Neural cell (in vitro differentiated cells): ENCODE results near the gene IRX1. TPM values are rescaled to one million over a fixed set of nuclear protein-coding genes. Genes with fewer than 3 reads are reported as not detected.

Source experiments
- H2AFZ ChIP-seq: fragments of 200-600, 300-800 bp; sonication (generic), shearing (Covaris generic); 2 replicates; pipeline ENCODE4 v1.6.0; 2014; ENCODE audit warnings: low read depth, mild to moderate bottlenecking, antibody characterized with exemption, low read length, moderate library complexity
- H3F3A ChIP-seq: fragments of 200-600 bp; shearing (Covaris generic); 2 replicates; pipeline ENCODE4 v1.6.1; 2016; ENCODE audit warnings: mild to moderate bottlenecking, moderate library complexity, mixed read lengths, antibody characterized with exemption, low read length; ENCODE audit not compliant: insufficient read depth, poor library complexity, severe bottlenecking
- H3K27ac ChIP-seq: fragments of 200-600, 300-800 bp; sonication (generic), shearing (Covaris generic); 2 replicates; pipeline ENCODE4 v1.5.1; 2014; ENCODE audit warnings: mild to moderate bottlenecking, low read length, moderate library complexity
- H3K27me3 ChIP-seq: fragments of 300-800, 200-600 bp; sonication (generic), shearing (Covaris generic); 2 replicates; pipeline ENCODE4 v1.6.0; 2014; ENCODE audit warnings: mild to moderate bottlenecking, low read depth, low read length, moderate library complexity; ENCODE audit not compliant: insufficient read depth
- H3K36me3 ChIP-seq: fragments of 300-800, 200-600 bp; sonication (generic), shearing (Covaris generic); 2 replicates; pipeline ENCODE4 v1.5.1; 2014; ENCODE audit warnings: mild to moderate bottlenecking, antibody characterized with exemption, low read length, moderate library complexity; ENCODE audit not compliant: insufficient read depth
- H3K4me2 ChIP-seq: fragments of 300-800, 200-600 bp; sonication (generic), shearing (Covaris generic); 2 replicates; pipeline ENCODE4 v1.6.0; 2014; ENCODE audit warnings: mild to moderate bottlenecking, low read length
- H3K4me3 ChIP-seq: fragments of 300-800, 200-600 bp; sonication (generic), shearing (Covaris generic); 2 replicates; pipeline ENCODE4 v1.5.1; 2014; ENCODE audit warnings: mild to moderate bottlenecking, low read length, moderate library complexity
- H3K79me2 ChIP-seq: fragments of 200-600 bp; shearing (Covaris generic); replicated peaks from 2 replicates; pipeline ENCODE4 v1.6.0; 2014; ENCODE audit warnings: mild to moderate bottlenecking, low read length, moderate library complexity; ENCODE audit not compliant: insufficient read depth
- H3K9ac ChIP-seq: fragments of 300-800, 200-600 bp; sonication (generic), shearing (Covaris generic); 2 replicates; pipeline ENCODE4 v1.6.1; 2016; ENCODE audit warnings: mild to moderate bottlenecking, low read length, mixed read lengths
- H3K9me2 ChIP-seq: fragments of 200-600 bp; shearing (Covaris generic); 2 replicates; pipeline ENCODE4 v1.6.1; 2016; ENCODE audit warnings: mild to moderate bottlenecking, low read length, mixed read lengths; ENCODE audit not compliant: insufficient read depth
- H3K9me3 ChIP-seq: fragments of 200-600, 300-800 bp; sonication (generic), shearing (Covaris generic); 2 replicates; pipeline ENCODE4 v1.6.1; 2016; ENCODE audit warnings: mild to moderate bottlenecking, mixed run types, low read length, moderate library complexity, mixed read lengths
- H4K20me1 ChIP-seq: fragments of 200-600 bp; shearing (Covaris generic); 2 replicates; pipeline ENCODE4 v1.6.1; 2016; ENCODE audit warnings: mild to moderate bottlenecking, mixed run types; ENCODE audit not compliant: insufficient read depth
- CTCF ChIP-seq: fragments of 450-650 bp; IDR thresholded peaks from 2 replicates; pipeline ENCODE4 v1.5.1; 2014; ENCODE audit warnings: antibody characterized with exemption, mild to moderate bottlenecking, moderate library complexity; ENCODE audit not compliant: poor library complexity, severe bottlenecking
- EP300 ChIP-seq: fragments of 450-650 bp; conservative IDR thresholded peaks from 2 replicates; pipeline ENCODE4 v1.6.1; 2014; ENCODE audit warnings: antibody characterized with exemption, mild to moderate bottlenecking, moderate library complexity; ENCODE audit not compliant: poor library complexity, severe bottlenecking
- EZH2 ChIP-seq: fragments of 200-600, 300-800 bp; shearing (Covaris generic), sonication (generic); IDR thresholded peaks from 2 replicates; pipeline ENCODE4 v1.6.1; 2014; ENCODE audit warnings: antibody characterized with exemption, low read length, borderline replicate concordance, mild to moderate bottlenecking; ENCODE audit not compliant: insufficient read depth, poor library complexity, severe bottlenecking
- MXI1 ChIP-seq: fragments of 450-650 bp; conservative IDR thresholded peaks from 2 replicates; pipeline ENCODE4 v1.6.1; 2014; ENCODE audit warnings: antibody characterized with exemption, mild to moderate bottlenecking; ENCODE audit not compliant: poor library complexity, severe bottlenecking
- POLR2AphosphoS5 ChIP-seq: IDR thresholded peaks from 2 replicates; pipeline ENCODE4 v1.6.1; 2012
- RAD21 ChIP-seq: fragments of 450-650 bp; conservative IDR thresholded peaks from 2 replicates; pipeline ENCODE4 v1.6.1; 2014; ENCODE audit warnings: antibody characterized with exemption, mild to moderate bottlenecking, moderate library complexity
- REST ChIP-seq: IDR thresholded peaks from 2 replicates; pipeline ENCODE4 v1.6.1; 2012; ENCODE audit warnings: borderline replicate concordance
- SMC3 ChIP-seq: fragments of 450-650 bp; conservative IDR thresholded peaks from 2 replicates; pipeline ENCODE4 v1.6.1; 2014; ENCODE audit warnings: antibody characterized with exemption, mild to moderate bottlenecking, moderate library complexity; ENCODE audit not compliant: poor library complexity
- TAF1 ChIP-seq: IDR thresholded peaks from 2 replicates; pipeline ENCODE4 v1.6.1; 2012; ENCODE audit warnings: low read depth
- polyA plus RNA-seq: library from polyadenylated mRNA; depleted of rRNA; stranded (reverse); fragments of >200 nt; gene quantifications from 2 replicates; pipeline ENCODE4 v1.2.3, GENCODE V29; 2014

IRX1 gene
- polyA plus RNA-seq, 1 donor from 2014 or later = not detected

GRCh38 chr5:3600106-3601060 lies 4.8 kb downstream of the IRX1 start:
- no peaks in the 10 kb centered on the region for H3K79me2 ChIP-seq
- H3K27ac ChIP-seq = no peak overlapping the region

GRCh38 chr5:3601061-3601710 lies 5.6 kb downstream of the IRX1 start:
- no peak overlapping the region for H3K4me2 ChIP-seq
- no peak for TF ChIP-seq SMC3
- TF ChIP-seq TAF1 = no peak
- TF ChIP-seq REST = no peak
- TF ChIP-seq CTCF = no peak
- H3K27me3 ChIP-seq = peaks cover 100% of the 10 kb centered on the region
- no peaks in the 10 kb centered on the region for H3F3A ChIP-seq
- no peak overlapping the region for H3K27ac ChIP-seq
- no peak overlapping the region for H3K9ac ChIP-seq
- H3K36me3 ChIP-seq = no peaks in the 10 kb centered on the region
- H3K4me3 ChIP-seq = peak overlapping the region; percentile 53
- H4K20me1 ChIP-seq = no peaks in the 10 kb centered on the region
- H3K79me2 ChIP-seq = no peaks in the 10 kb centered on the region
- H3K9me3 ChIP-seq = peaks cover 8% of the 10 kb centered on the region
- H3K9me2 ChIP-seq = no peaks in the 10 kb centered on the region
- no peak overlapping the region for H2AFZ ChIP-seq

More at GRCh38 chr5:3600106-3601060, 4.8 kb downstream of the IRX1 start:
- Histone ChIP-seq H3K9me3 (peaks cover 8% of the 10 kb centered on the region), H3K4me3 (peak overlapping the region; percentile 53), H3K36me3 (no peaks in the 10 kb centered on the region), H4K20me1 (no peaks in the 10 kb centered on the region), H3K4me2 (no peak overlapping the region), H3K9ac (no peak overlapping the region), H3K9me2 (no peaks in the 10 kb centered on the region), H3K27me3 (peaks cover 95% of the 10 kb centered on the region), H3F3A (no peaks in the 10 kb centered on the region), H2AFZ (no peak overlapping the region)
- TF ChIP-seq RAD21 (no peak), EP300 (no peak), TAF1 (no peak), MXI1 (no peak), EZH2 (peak; percentile 86), POLR2AphosphoS5 (no peak), CTCF (no peak)
